Keratinocyte (primary cell): ENCODE data around the gene STARD8. TPM values are rescaled to one million over a fixed set of nuclear protein-coding genes. Genes with fewer than 3 reads are reported as not detected.

Experiments used
- DNase-seq: peaks from one replicate; pipeline ENCODE4 v3.0.0-alpha.2; 2011; ENCODE audit warnings: low read depth, missing footprints, low spot score
- FAIRE-seq: peaks from 2 replicates; lab custom pipeline; 2011; peaks lifted over from hg19 to GRCh38; lab: Jason Lieb, UNC
- H2AFZ ChIP-seq: 2 replicates; pipeline ENCODE4 v1.6.0; 2012; ENCODE audit warnings: low read length, control low read depth, inconsistent platforms; ENCODE audit not compliant: control insufficient read depth
- H3K27ac ChIP-seq: 2 replicates; pipeline ENCODE4 v1.5.1; 2011; ENCODE audit warnings: low read length; ENCODE audit not compliant: control insufficient read depth, insufficient read depth
- H3K27me3 ChIP-seq: 3 replicates; pipeline ENCODE4 v1.6.0; 2011; ENCODE audit warnings: low read length; ENCODE audit not compliant: control insufficient read depth, insufficient read depth; ENCODE audit errors: extremely low read depth
- H3K36me3 ChIP-seq, 2 experiments: 2 replicates in 1 of 2; 3 replicates in 1 of 2; pipeline ENCODE4 v1.5.1; 2011; ENCODE audit warnings: low read length in 2 of 2, mild to moderate bottlenecking in 1 of 2; ENCODE audit not compliant: control insufficient read depth in 2 of 2, insufficient read depth in 2 of 2; ENCODE audit errors: extremely low read depth in 1 of 2
- H3K4me1 ChIP-seq: 3 replicates; pipeline ENCODE4 v1.5.1; 2011; ENCODE audit warnings: low read length; ENCODE audit not compliant: control insufficient read depth, insufficient read depth; ENCODE audit errors: extremely low read depth
- H3K4me2 ChIP-seq: 3 replicates; pipeline ENCODE4 v1.6.0; 2011; ENCODE audit warnings: low read depth, low read length; ENCODE audit not compliant: control insufficient read depth, insufficient read depth; ENCODE audit errors: extremely low read depth
- H3K4me3 ChIP-seq, 3 experiments: fragments of 200-600 bp in 1 of 3; sonication (generic) in 1 of 3; 2 replicates in 2 of 3; 3 replicates in 1 of 3; pipeline ENCODE4 v1.5.1; 2011 to 2016; ENCODE audit warnings: low read length in 3 of 3, mild to moderate bottlenecking in 3 of 3, control low read depth in 2 of 3, inconsistent platforms in 1 of 3, low read depth in 1 of 3, mixed read lengths in 1 of 3, mixed run types in 1 of 3, moderate library complexity in 1 of 3; ENCODE audit not compliant: control insufficient read depth in 2 of 3, insufficient read depth in 2 of 3; ENCODE audit errors: extremely low read depth in 1 of 3
- H3K79me2 ChIP-seq: 2 replicates; pipeline ENCODE4 v1.6.0; 2012; ENCODE audit warnings: low read length; ENCODE audit not compliant: control insufficient read depth, insufficient read depth
- H3K9ac ChIP-seq: 3 replicates; pipeline ENCODE4 v1.6.0; 2011; ENCODE audit warnings: low read length; ENCODE audit not compliant: control insufficient read depth, insufficient read depth; ENCODE audit errors: extremely low read depth
- H3K9me1 ChIP-seq: 3 replicates; pipeline ENCODE4 v1.6.0; 2011; ENCODE audit warnings: low read length; ENCODE audit not compliant: control insufficient read depth, insufficient read depth; ENCODE audit errors: extremely low read depth
- H3K9me3 ChIP-seq: 2 replicates; pipeline ENCODE4 v1.5.1; 2012; ENCODE audit warnings: low read depth, low read length; ENCODE audit not compliant: control insufficient read depth
- H4K20me1 ChIP-seq: 3 replicates; pipeline ENCODE4 v1.6.0; 2011; ENCODE audit warnings: low read length; ENCODE audit not compliant: control insufficient read depth, insufficient read depth; ENCODE audit errors: extremely low read depth
- CTCF ChIP-seq, 3 experiments: IDR thresholded peaks in 1 of 3; conservative IDR thresholded peaks in 1 of 3; optimal IDR thresholded peaks in 1 of 3; 2 replicates in 2 of 3; 3 replicates in 1 of 3; pipeline versions ENCODE3 to v1.5.1; 2011; ENCODE audit warnings: low read length in 3 of 3, mild to moderate bottlenecking in 3 of 3, moderate library complexity in 2 of 3, control low read depth in 1 of 3, inconsistent platforms in 1 of 3; ENCODE audit not compliant: insufficient read depth in 2 of 3; ENCODE audit errors: extremely low read depth in 1 of 3
- EZH2 ChIP-seq: IDR thresholded peaks from one replicate; pipeline ENCODE4 v1.6.1; 2012; ENCODE audit warnings: inconsistent platforms, mild to moderate bottlenecking, low read length, moderate library complexity
- dilution Hi-C: fragments of 300-500 bp; cut with MboI; formaldehyde crosslinking; loops from one replicate; pipeline ENCODE4 v1.7.0; 2020; ENCODE audit warnings: low sequenced_read_pairs; ENCODE audit not compliant: extremely low pct_ligation_motif_present
- polyA plus RNA-seq, 5 experiments: library from polyadenylated mRNA; depleted of rRNA in 3 of 5; stranded (reverse) in 3 of 5; stranded (forward) in 1 of 5; unstranded in 1 of 5; fragments of >200 nt; gene quantifications; 1 replicate in 1 of 5; 2 replicates in 3 of 5; 3 replicates in 1 of 5; pipeline versions ENCODE4 v1.2.1 to v1.2.3, GENCODE V29; 2011 to 2012; ENCODE audit warnings: missing spikeins in 2 of 5, low read depth in 1 of 5, low replicate concordance in 1 of 5

The STARD8 gene
- polyA plus RNA-seq, 1 donor (not counting 4 experiments of a cell fraction or from before 2014, with no cell fraction given) = 0.07 TPM

GRCh38 chrX:68761086-68761485 is 113.6 kb downstream of the STARD8 start:
- no peak for FAIRE-seq
- TF ChIP-seq CTCF (optimal IDR thresholded peaks at IDR 0.05 in 1 of 3, IDR thresholded peaks at IDR 0.05 in 1 of 3, conservative IDR thresholded peaks at IDR 0.05 in 1 of 3; ENCODE audit: extremely low read depth in 1 of 3, insufficient read depth in 2 of 3, low read length in 3 of 3) (no peak), EZH2 (no peak)

GRCh38 chrX:68762766-68763165 is 115.3 kb downstream of the STARD8 start:
- no peaks in the 10 kb centered on the region for H4K20me1 ChIP-seq
- H3K79me2 ChIP-seq = no peaks in the 10 kb centered on the region
- no peak for DNase-seq
- no peaks in the 10 kb centered on the region for H3K27me3 ChIP-seq
- H3K36me3 ChIP-seq = no peaks in the 10 kb centered on the region
- H3K4me2 ChIP-seq = no peak overlapping the region
- dilution Hi-C loops = no loop called here
- no peak overlapping the region for H2AFZ ChIP-seq
- no peak for TF ChIP-seq CTCF (optimal IDR thresholded peaks at IDR 0.05 in 1 of 3, IDR thresholded peaks at IDR 0.05 in 1 of 3, conservative IDR thresholded peaks at IDR 0.05 in 1 of 3; ENCODE audit: extremely low read depth in 1 of 3, insufficient read depth in 2 of 3, low read length in 3 of 3)
- no peak for TF ChIP-seq EZH2
- FAIRE-seq = no peak
- H3K4me3 ChIP-seq = no peak overlapping the region
- no peak overlapping the region for H3K9ac ChIP-seq
- no peaks in the 10 kb centered on the region for H3K9me3 ChIP-seq
- H3K4me1 ChIP-seq = no peaks in the 10 kb centered on the region
- no peak overlapping the region for H3K27ac ChIP-seq
- no peaks in the 10 kb centered on the region for H3K9me1 ChIP-seq

More at GRCh38 chrX:68761086-68761485, 113.6 kb downstream of the STARD8 start:
- H3K9me1 ChIP-seq = no peaks in the 10 kb centered on the region
- H3K79me2 ChIP-seq = no peaks in the 10 kb centered on the region
- no peaks in the 10 kb centered on the region for H3K9me3 ChIP-seq
- no peaks in the 10 kb centered on the region for H4K20me1 ChIP-seq
- H3K9ac ChIP-seq = no peak overlapping the region
- H3K27me3 ChIP-seq = no peaks in the 10 kb centered on the region
- no peaks in the 10 kb centered on the region for H3K36me3 ChIP-seq
- DNase-seq = no peak
- dilution Hi-C loops = no loop called here
- H3K4me1 ChIP-seq = no peaks in the 10 kb centered on the region
- H3K4me2 ChIP-seq = no peak overlapping the region
- no peak overlapping the region for H2AFZ ChIP-seq
- no peak overlapping the region for H3K27ac ChIP-seq
- H3K4me3 ChIP-seq = no peak overlapping the region
